ENCODE data around the gene JPH4. TPM values are rescaled to one million over a fixed set of nuclear protein-coding genes. Genes with fewer than 3 reads are reported as not detected.

The JPH4 gene
- total RNA-seq, 5 donors from 2014 or later (not counting 1 experiment from before 2014, with no cell fraction given): 0.10 to 0.13 TPM; not detected in 3

- H3K4me3 ChIP-seq (ENCODE audit: control insufficient read depth in 1 of 2, extremely low read depth in 1 of 2, low read length in 1 of 2): no peak overlapping the region
- H3K27me3 ChIP-seq (replicated peaks in 1 of 2; ENCODE audit: control insufficient read depth in 2 of 2, extremely low read depth in 1 of 2, insufficient read depth in 2 of 2, low read length in 1 of 2): peaks cover 0 to 7% of the 10 kb centered on the region in 2 experiments
- H3K36me3 Mint-ChIP-seq: no peaks in the 10 kb centered on the region
- CTCF ChIA-PET: interaction anchor here in 1 of 2 donors (0.7 kb wide), 1 partner anchor 58 kb away, joined by 5 read pairs; no protein-coding TSS in a partner anchor
- POLR2A ChIA-PET: no interaction called here
- DNase-seq (no peak), ATAC-seq (replicated peaks in 1 of 4) (no peak)
- no CpG with 5 or more reads among the region's 2 CpGs for WGBS (ENCODE audit: insufficient coverage)
- no peak overlapping the region for H3K27ac ChIP-seq (ENCODE audit: low read length)
- no peak overlapping the region for H3K4me3 Mint-ChIP-seq
- no peak overlapping the region for H3K27ac Mint-ChIP-seq
- H3K27me3 Mint-ChIP-seq: peaks cover 0 to 6% of the 10 kb centered on the region in 2 donors
- no peaks in the 10 kb centered on the region for H3K9me3 Mint-ChIP-seq
- H3K36me3 ChIP-seq (ENCODE audit: control insufficient read depth in 2 of 2, extremely low read depth in 1 of 2, insufficient read depth in 1 of 2, low read length in 1 of 2): no peaks in the 10 kb centered on the region
- no peaks in the 10 kb centered on the region for H3K9me3 ChIP-seq
- H3K4me1 Mint-ChIP-seq: no peaks in the 10 kb centered on the region
- peaks cover 0 to 3% of the 10 kb centered on the region in 2 experiments for H3K4me1 ChIP-seq (ENCODE audit: control insufficient read depth in 1 of 2, extremely low read depth in 1 of 2, insufficient read depth in 2 of 2, low read length in 2 of 2)
Observed at GRCh38 chr14:23536494-23536893, 42.1 kb downstream of the JPH4 start.

DNA sequence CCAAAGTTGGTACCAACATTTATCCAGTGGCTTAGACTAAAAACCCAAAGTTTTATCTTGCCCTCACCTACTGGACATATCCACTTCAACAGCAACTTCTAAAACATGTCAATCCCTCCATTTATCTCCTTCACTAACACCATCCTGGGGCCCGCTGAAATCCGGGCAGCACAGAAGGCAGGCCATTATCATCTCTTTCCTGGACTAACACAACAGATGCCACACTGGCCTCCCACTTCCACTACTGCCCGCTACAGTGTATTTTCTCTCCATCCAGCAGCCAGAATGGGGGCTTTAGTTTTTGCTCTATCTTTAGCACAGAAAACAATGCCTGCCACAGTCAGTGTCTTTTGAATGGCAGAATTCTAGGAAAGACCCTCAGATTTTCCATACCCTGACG, 42.6 kb downstream of the JPH4 start:
- CTCF ChIA-PET: no interaction called here

GRCh38 chr14:23533652-23534435, 44.7 kb downstream of the JPH4 start:
- Histone ChIP-seq H3K36me3 (ENCODE audit: control insufficient read depth in 2 of 2, extremely low read depth in 1 of 2, insufficient read depth in 1 of 2, low read length in 1 of 2) (no peaks in the 10 kb centered on the region), H3K4me3 (ENCODE audit: control insufficient read depth in 1 of 2, extremely low read depth in 1 of 2, low read length in 1 of 2) (no peak overlapping the region), H3K9me3 (no peaks in the 10 kb centered on the region), H3K27me3 (replicated peaks in 1 of 2; ENCODE audit: control insufficient read depth in 2 of 2, extremely low read depth in 1 of 2, insufficient read depth in 2 of 2, low read length in 1 of 2) (peaks cover 0 to 3% of the 10 kb centered on the region in 2 experiments), H3K4me1 (ENCODE audit: control insufficient read depth in 1 of 2, extremely low read depth in 1 of 2, insufficient read depth in 2 of 2, low read length in 2 of 2) (peaks cover 0 to 4% of the 10 kb centered on the region in 2 experiments), H3K27ac (ENCODE audit: low read length) (no peak overlapping the region)
- DNase-seq (no peak), ATAC-seq (replicated peaks in 1 of 4) (no peak)
- ChIA-PET POLR2A (interaction anchor here in 1 of 2 donors (0.6 kb wide), 1 partner anchor 247 kb away, joined by 4 read pairs; no protein-coding TSS in a partner anchor), CTCF (interaction anchor here (0.9 kb wide), 2 partner anchors 9 to 18 kb away, joined by 4 to 6 read pairs; partner anchors contain the start of gene ZFHX2 (in 1 of the 2))
- Mint-ChIP-seq H3K27me3 (no peaks in the 10 kb centered on the region), H3K4me3 (no peak overlapping the region), H3K9me3 (no peaks in the 10 kb centered on the region), H3K27ac (no peak overlapping the region), H3K36me3 (no peaks in the 10 kb centered on the region), H3K4me1 (peaks cover 0 to 5% (median 4%) of the 10 kb centered on the region in 3 donors)
- 85% methylated on average over 13 of the region's 16 CpGs for WGBS (ENCODE audit: insufficient coverage)

More for the DNA sequence above, 42.6 kb downstream of the JPH4 start:
- 78% methylated on average over 3 of the region's 4 CpGs for WGBS (ENCODE audit: insufficient coverage)
- H3K27ac Mint-ChIP-seq: no peak overlapping the region
- Histone ChIP-seq H3K4me3 (ENCODE audit: control insufficient read depth in 1 of 2, extremely low read depth in 1 of 2, low read length in 1 of 2) (no peak overlapping the region), H3K27ac (ENCODE audit: low read length) (no peak overlapping the region), H3K9me3 (no peaks in the 10 kb centered on the region), H3K36me3 (ENCODE audit: control insufficient read depth in 2 of 2, extremely low read depth in 1 of 2, insufficient read depth in 1 of 2, low read length in 1 of 2) (no peaks in the 10 kb centered on the region), H3K4me1 (ENCODE audit: control insufficient read depth in 1 of 2, extremely low read depth in 1 of 2, insufficient read depth in 2 of 2, low read length in 2 of 2) (peaks cover 2 to 3% of the 10 kb centered on the region in 2 experiments), H3K27me3 (replicated peaks in 1 of 2; ENCODE audit: control insufficient read depth in 2 of 2, extremely low read depth in 1 of 2, insufficient read depth in 2 of 2, low read length in 1 of 2) (peaks cover 0 to 7% of the 10 kb centered on the region in 2 experiments)
- no peaks in the 10 kb centered on the region for H3K9me3 Mint-ChIP-seq
- no peaks in the 10 kb centered on the region for H3K36me3 Mint-ChIP-seq
- no peak for ATAC-seq (replicated peaks in 1 of 4)
- H3K4me1 Mint-ChIP-seq: peaks cover 0 to 2% (median 0%) of the 10 kb centered on the region in 3 donors
- no peak overlapping the region for H3K4me3 Mint-ChIP-seq
- DNase-seq: no peak
- POLR2A ChIA-PET: no interaction called here
- peaks cover 0 to 6% of the 10 kb centered on the region in 2 donors for H3K27me3 Mint-ChIP-seq

DNA sequence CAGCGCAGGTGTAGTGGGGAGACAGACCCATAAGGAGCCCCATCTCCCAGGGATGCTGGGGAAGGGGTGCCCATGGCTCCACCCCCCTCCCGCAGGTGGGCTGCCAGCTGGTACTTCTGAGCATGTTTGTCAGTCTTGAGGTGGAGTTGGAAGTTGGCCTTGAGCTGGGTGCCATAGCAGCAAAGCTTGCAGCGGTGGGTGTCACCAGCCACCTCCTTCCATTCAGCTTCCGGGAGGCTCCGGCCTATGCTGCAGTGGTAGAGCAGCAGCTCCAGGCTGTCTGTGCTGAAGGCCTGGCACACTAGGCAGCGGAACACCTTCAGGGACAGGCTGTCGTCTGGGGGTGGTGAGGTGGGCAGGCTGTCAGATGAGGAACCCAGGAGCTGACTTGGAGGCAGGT, 45.9 kb downstream of the JPH4 start:
- H3K27me3 ChIP-seq (replicated peaks in 1 of 2; ENCODE audit: control insufficient read depth in 2 of 2, extremely low read depth in 1 of 2, insufficient read depth in 2 of 2, low read length in 1 of 2): peaks cover 0 to 3% of the 10 kb centered on the region in 2 experiments
- H3K9me3 ChIP-seq: no peaks in the 10 kb centered on the region
- Mint-ChIP-seq H3K27ac (no peak overlapping the region), H3K36me3 (no peaks in the 10 kb centered on the region), H3K9me3 (no peaks in the 10 kb centered on the region), H3K4me1 (peaks cover 0 to 5% (median 4%) of the 10 kb centered on the region in 3 donors), H3K27me3 (no peaks in the 10 kb centered on the region), H3K4me3 (no peak overlapping the region)
- H3K27ac ChIP-seq (ENCODE audit: low read length): no peak overlapping the region
- peaks cover 0 to 4% of the 10 kb centered on the region in 2 experiments for H3K4me1 ChIP-seq (ENCODE audit: control insufficient read depth in 1 of 2, extremely low read depth in 1 of 2, insufficient read depth in 2 of 2, low read length in 2 of 2)
- ATAC-seq (replicated peaks in 1 of 4) (no peak), DNase-seq (no peak)
- no peak overlapping the region for H3K4me3 ChIP-seq (ENCODE audit: control insufficient read depth in 1 of 2, extremely low read depth in 1 of 2, low read length in 1 of 2)
- H3K36me3 ChIP-seq (ENCODE audit: control insufficient read depth in 2 of 2, extremely low read depth in 1 of 2, insufficient read depth in 1 of 2, low read length in 1 of 2): no peaks in the 10 kb centered on the region
- WGBS (ENCODE audit: insufficient coverage): 97% methylated on average over 6 of the region's 7 CpGs
- ChIA-PET CTCF (interaction anchor here (0.6 to 0.9 kb wide), 2 partner anchors 10 to 58 kb away, joined by 3 to 4 read pairs; no protein-coding TSS in a partner anchor), POLR2A (interaction anchor here in 1 of 2 donors (0.7 kb wide), 1 partner anchor 10 kb away, joined by 6 read pairs; no protein-coding TSS in a partner anchor)

GRCh38 chr14:23531391-23531790, 47.2 kb downstream of the JPH4 start:
- Mint-ChIP-seq H3K4me1 (peaks cover 0 to 5% (median 4%) of the 10 kb centered on the region in 3 donors), H3K4me3 (no peak overlapping the region), H3K27ac (no peak overlapping the region), H3K27me3 (no peaks in the 10 kb centered on the region), H3K9me3 (no peaks in the 10 kb centered on the region), H3K36me3 (no peaks in the 10 kb centered on the region)
- Histone ChIP-seq H3K36me3 (ENCODE audit: control insufficient read depth in 2 of 2, extremely low read depth in 1 of 2, insufficient read depth in 1 of 2, low read length in 1 of 2) (no peaks in the 10 kb centered on the region), H3K4me1 (ENCODE audit: control insufficient read depth in 1 of 2, extremely low read depth in 1 of 2, insufficient read depth in 2 of 2, low read length in 2 of 2) (peaks cover 0 to 4% of the 10 kb centered on the region in 2 experiments), H3K9me3 (no peaks in the 10 kb centered on the region), H3K4me3 (ENCODE audit: control insufficient read depth in 1 of 2, extremely low read depth in 1 of 2, low read length in 1 of 2) (no peak overlapping the region), H3K27ac (ENCODE audit: low read length) (no peak overlapping the region), H3K27me3 (replicated peaks in 1 of 2; ENCODE audit: control insufficient read depth in 2 of 2, extremely low read depth in 1 of 2, insufficient read depth in 2 of 2, low read length in 1 of 2) (peaks cover 0 to 3% of the 10 kb centered on the region in 2 experiments)
- 87% methylated on average over 9 of the region's 12 CpGs for WGBS (ENCODE audit: insufficient coverage)
- ChIA-PET CTCF (no interaction called here), POLR2A (no interaction called here)
- ATAC-seq (replicated peaks in 1 of 4) (no peak), DNase-seq (no peak)

DNA sequence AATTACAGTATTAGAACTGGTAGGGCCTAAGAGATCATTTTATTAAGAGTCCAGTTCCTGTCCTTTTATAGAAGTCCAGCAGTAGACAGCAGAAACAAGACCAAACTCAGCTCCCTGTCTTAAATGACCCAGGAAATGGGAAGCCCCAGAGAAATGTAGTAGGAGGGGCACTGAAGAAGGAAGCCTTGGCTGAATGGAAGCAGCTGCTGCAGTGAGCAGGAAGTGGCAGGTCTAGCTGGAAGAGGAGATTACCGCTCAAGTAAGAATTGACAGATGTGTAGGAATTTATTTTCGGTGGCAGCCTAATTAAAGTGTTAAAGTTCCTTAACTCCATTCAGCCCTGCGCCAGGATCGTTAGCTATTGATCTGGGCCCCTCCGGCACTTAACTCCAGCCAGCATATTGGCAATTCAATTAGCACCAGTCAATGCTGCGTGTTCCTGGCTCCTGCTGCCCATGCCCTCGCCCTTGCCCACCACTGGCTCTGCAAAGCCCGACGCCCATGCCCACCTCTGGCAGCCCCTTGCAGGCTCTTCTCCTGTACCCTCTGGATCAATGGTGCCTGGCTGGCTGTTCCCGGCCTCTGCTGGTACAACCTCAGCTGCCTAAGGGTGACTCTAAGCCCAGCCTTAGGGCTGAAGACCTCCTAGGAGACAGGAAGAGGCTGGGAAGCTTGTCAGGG, 48.1 kb downstream of the JPH4 start:
- POLR2A ChIA-PET: interaction anchor here in 1 of 2 donors (0.6 kb wide), 1 partner anchor 34 kb away, joined by 6 read pairs; no protein-coding TSS in a partner anchor
- Histone ChIP-seq H3K27ac (ENCODE audit: low read length) (no peak overlapping the region), H3K4me1 (ENCODE audit: control insufficient read depth in 1 of 2, extremely low read depth in 1 of 2, insufficient read depth in 2 of 2, low read length in 2 of 2) (peaks cover 0 to 4% of the 10 kb centered on the region in 2 experiments), H3K4me3 (ENCODE audit: control insufficient read depth in 1 of 2, extremely low read depth in 1 of 2, low read length in 1 of 2) (no peak overlapping the region), H3K27me3 (replicated peaks in 1 of 2; ENCODE audit: control insufficient read depth in 2 of 2, extremely low read depth in 1 of 2, insufficient read depth in 2 of 2, low read length in 1 of 2) (peaks cover 0 to 3% of the 10 kb centered on the region in 2 experiments), H3K9me3 (no peaks in the 10 kb centered on the region), H3K36me3 (ENCODE audit: control insufficient read depth in 2 of 2, extremely low read depth in 1 of 2, insufficient read depth in 1 of 2, low read length in 1 of 2) (no peaks in the 10 kb centered on the region)
- H3K36me3 Mint-ChIP-seq: no peaks in the 10 kb centered on the region
- CTCF ChIA-PET: interaction anchor here in 1 of 2 donors (0.5 to 1.0 kb wide), 3 partner anchors 11 to 266 kb away, joined by 3 to 10 read pairs (median 4); no protein-coding TSS in a partner anchor
- H3K4me1 Mint-ChIP-seq: peaks cover 0 to 5% (median 4%) of the 10 kb centered on the region in 3 donors
- H3K27me3 Mint-ChIP-seq: no peaks in the 10 kb centered on the region
- DNase-seq (no peak), ATAC-seq (replicated peaks in 1 of 4) (no peak)
- no peak overlapping the region for H3K27ac Mint-ChIP-seq
- no peak overlapping the region for H3K4me3 Mint-ChIP-seq
- WGBS (ENCODE audit: insufficient coverage): 62% methylated on average over 8 of the region's 10 CpGs
- no peaks in the 10 kb centered on the region for H3K9me3 Mint-ChIP-seq
